HG03039 (cell line): ENCODE data around the gene HSFX1.

Experiments
- ATAC-seq: cut with Tn5 transposase; IDR thresholded peaks from one replicate; pipeline ENCODE4 v1.9.1; 2021; ENCODE audit warnings: mild to moderate bottlenecking, moderate library complexity; ENCODE audit not compliant: unreplicated experiment

Gene HSFX1

DNA sequence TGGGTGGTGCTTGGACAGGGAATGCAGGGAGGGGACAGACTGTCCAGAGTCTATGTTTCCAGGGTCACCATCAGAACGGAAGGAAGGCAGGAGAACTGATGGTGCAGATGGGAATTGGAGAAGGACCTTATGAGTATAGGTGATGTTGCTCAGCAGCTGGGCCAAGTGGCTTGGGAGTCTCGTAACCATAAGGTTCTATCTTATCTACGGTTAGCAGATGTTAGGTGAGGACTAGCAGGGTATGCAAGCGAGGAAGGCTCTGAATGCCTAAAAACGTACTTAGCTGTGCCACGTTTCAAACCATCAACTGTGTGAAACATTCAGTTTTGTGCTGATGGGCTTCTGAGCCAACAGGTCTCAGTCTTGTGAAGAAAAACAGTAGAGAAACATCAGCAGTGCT lies 30.2 kb downstream of the HSFX1 start:
- no peak for ATAC-seq

DNA sequence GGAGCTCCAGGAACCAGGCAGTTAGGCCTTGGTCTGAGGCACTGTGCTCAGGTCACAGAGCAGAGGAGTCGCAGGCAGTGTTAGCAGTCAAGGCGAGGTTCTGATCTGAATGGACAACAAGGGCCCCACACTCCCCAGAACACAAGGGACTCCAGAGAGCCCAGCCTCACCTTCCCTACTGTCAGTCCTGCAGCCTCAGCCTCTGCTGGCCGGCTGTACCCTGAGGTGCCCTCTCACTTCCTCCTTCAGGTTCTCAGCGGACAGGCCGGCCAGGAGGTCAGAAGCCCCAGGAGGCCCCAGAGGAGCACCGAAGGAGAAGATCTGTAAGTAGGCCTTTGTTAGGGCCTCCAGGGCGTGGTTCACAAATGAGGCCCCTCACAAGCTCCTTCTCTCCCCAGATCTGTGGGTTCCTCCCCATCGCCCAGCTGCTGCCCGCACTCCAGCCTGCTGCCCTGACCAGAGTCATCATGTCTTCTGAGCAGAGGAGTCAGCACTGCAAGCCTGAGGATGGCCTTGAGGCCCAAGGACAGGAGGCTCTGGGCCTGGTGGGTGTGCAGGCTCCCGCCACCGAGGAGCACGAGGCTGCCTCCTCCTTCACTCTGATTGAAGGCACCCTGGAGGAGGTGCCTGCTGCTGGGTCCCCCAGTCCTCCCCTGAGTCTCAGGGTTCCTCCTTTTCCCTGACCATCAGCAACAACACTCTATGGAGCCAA lies 34.0 kb downstream of the HSFX1 start:
- ATAC-seq, result no peak

DNA sequence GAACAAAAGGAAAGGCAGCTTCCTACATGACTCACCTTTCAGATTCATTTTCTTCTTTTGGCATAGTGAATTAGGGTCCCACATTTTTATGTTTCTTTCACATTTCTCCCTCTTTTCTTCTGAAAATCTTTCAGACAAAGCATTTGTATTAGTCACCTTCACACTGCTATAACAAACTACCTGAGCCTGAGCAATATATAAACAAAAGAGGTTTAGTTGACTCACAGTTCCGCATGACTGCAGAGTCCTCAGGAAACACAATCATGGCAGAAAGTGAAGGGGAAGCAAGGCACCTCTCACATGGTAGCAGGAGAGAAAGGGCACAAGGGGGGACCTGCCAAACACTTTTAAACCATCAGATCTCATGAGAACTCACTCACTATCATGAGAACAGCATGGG lies 44.8 kb downstream of the HSFX1 start:
- no peak for ATAC-seq

DNA sequence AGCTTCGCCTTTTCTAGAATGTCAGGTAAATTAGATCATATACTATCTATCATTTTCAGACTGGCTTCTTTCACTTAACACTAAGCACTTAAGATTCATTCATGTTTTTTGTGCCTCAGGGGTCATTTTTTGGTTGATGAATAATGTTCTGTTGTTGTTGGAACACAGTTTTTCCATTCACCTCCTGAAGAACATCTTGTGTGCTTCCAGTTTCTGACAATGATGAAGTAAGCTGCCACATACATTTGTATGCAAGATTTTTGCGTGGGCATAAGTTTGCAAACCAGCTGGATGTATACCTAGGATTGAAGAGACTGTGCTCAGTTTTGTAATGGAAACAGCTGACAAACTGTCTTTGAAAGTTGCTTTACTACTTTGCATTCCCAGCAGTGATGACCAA lies 45.5 kb downstream of the HSFX1 start:
- no peak for ATAC-seq

DNA sequence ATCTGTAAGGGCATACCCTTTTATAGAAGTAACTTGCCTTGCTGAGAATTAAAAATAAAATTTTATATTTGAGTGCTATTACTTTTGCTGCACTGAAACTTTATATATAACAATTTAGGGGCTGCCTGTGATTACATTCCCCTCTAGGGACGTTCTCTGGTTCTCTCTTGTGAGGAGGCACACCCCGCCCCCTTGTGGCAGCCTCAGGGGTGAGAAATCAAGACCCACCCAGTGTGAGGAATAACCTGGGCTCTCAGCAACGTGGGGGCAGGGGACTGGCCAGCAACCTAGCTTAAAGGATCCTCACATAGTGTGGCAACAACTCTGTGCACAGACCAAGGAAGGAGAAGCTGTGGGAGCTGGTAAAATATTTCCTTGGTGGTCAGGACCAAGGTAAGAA lies 51.6 kb downstream of the HSFX1 start:
- ATAC-seq, result no peak
